GM18508 (cell line): ENCODE data around the gene OGG1.

Experiments used
- ATAC-seq: cut with Tn5 transposase; IDR thresholded peaks from one replicate; pipeline ENCODE4 v1.9.1; 2021; ENCODE audit warnings: moderate number of reproducible peaks; ENCODE audit not compliant: insufficient read depth, unreplicated experiment

OGG1 gene

GRCh38 chr3:9749645-9750555 is at the start of gene OGG1:
OGG1 (plus strand) TSS chr3:9749952; CDS start chr3:9750287, 335 bp downstream.
- ATAC-seq: peak; percentile 76

- ATAC-seq: no peak
Measured at GRCh38 chr3:9700536-9700935, 49.2 kb upstream of the OGG1 start.

GRCh38 chr3:9701006-9701405 is 48.7 kb upstream of the OGG1 start:
- no peak for ATAC-seq

- ATAC-seq: no peak
Measured at GRCh38 chr3:9701711-9702110, 48.0 kb upstream of the OGG1 start.

GRCh38 chr3:9703240-9703639 is 46.5 kb upstream of the OGG1 start:
- ATAC-seq: no peak

- no peak for ATAC-seq
Measured at GRCh38 chr3:9703736-9704346, 45.9 kb upstream of the OGG1 start, which contains the start of gene CPNE9. CPNE9 (plus strand) TSS chr3:9703833; CDS start chr3:9703997, 164 bp downstream.

GRCh38 chr3:9704347-9705322 is 45.1 kb upstream of the OGG1 start:
- ATAC-seq: no peak

GRCh38 chr3:9710174-9710739 is 39.5 kb upstream of the OGG1 start:
- ATAC-seq: no peak

GRCh38 chr3:9712415-9712814 is 37.3 kb upstream of the OGG1 start:
- ATAC-seq: no peak

- no peak for ATAC-seq
Measured at GRCh38 chr3:9713142-9713541, 36.6 kb upstream of the OGG1 start.

GRCh38 chr3:9715136-9715535 is 34.6 kb upstream of the OGG1 start:
- no peak for ATAC-seq

- no peak for ATAC-seq
Measured at GRCh38 chr3:9715764-9716437, 33.9 kb upstream of the OGG1 start.

- no peak for ATAC-seq
Measured at GRCh38 chr3:9716801-9717555, 32.8 kb upstream of the OGG1 start.

GRCh38 chr3:9717563-9717962 is 32.2 kb upstream of the OGG1 start:
- no peak for ATAC-seq

- ATAC-seq: no peak
Measured at GRCh38 chr3:9718118-9718517, 31.6 kb upstream of the OGG1 start.

GRCh38 chr3:9721015-9721699 is 28.6 kb upstream of the OGG1 start:
- ATAC-seq: no peak

GRCh38 chr3:9721700-9722060 is 28.1 kb upstream of the OGG1 start:
- no peak for ATAC-seq

- no peak for ATAC-seq
Measured at GRCh38 chr3:9725775-9726515, 23.8 kb upstream of the OGG1 start.
